ENCODE results near the gene STX10. TPM values are rescaled to one million over a fixed set of nuclear protein-coding genes. Genes with fewer than 3 reads are reported as not detected.
A peak's percentile ranks its signal among the peaks of the same experiment; 100 is the strongest.

STX10 gene
- total RNA-seq, 1 experiment from 2014 or later = 86.2 TPM

DNA sequence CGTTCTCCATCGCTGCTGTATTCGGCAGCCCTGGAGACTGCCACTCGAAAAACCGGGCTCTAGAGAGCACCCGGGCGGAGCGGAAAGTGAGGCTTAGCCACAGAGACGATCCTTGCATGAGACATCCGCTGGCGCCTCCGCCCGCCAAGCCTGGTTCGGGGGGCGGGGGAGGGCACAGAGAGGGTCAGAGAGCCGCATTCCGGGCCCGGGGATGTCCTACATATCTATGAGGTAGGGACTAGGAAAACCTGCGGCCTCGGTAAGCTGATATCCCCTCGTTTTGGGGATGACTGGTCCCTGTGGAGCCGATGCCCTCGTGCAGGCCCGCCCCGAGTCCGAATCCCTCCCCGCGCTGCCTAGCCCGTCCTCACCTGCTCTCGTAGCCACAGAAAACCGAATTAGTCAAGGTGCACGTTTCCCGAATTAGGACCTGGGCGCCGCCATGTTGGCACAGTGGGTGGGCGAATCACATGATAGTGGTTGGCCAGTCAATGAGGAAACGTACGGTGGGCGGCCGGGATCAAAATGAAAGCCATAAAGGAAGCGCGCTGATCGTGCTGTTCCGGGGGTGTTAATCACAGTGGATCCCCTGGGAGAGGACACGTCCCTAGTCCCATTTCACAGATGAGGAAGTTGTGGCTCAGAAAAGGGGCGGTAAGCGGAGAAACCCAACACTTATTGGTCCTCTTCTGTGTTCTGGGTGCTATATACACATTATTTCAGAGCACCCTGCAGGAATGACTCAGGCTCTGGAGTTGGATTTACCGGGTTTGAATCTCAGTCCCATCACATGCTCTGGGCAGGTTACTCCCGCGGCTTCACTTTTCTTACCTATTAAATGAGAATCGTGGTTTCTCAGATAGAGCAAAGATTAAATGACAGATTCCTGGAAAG, 33.6 kb downstream of the STX10 start, which contains the start of gene TRMT1:
Gene TRMT1 (minus strand): TSS at position 459 of the 894 bp plus-strand sequence. CDS start 341 bp downstream, at position 118.
- H3K4me3 ChIP-seq = peak within 1 kb of the TSS; percentile 86
- DNase-seq = peak; percentile 88 to 90
- BruUV-seq (replicated peaks) = TSS peak; percentile 43
- intact Hi-C loops (cut with micrococcal nuclease; ENCODE audit: unreplicated experiment) = loop anchor here (10.0 kb wide), 1 partner anchor 148 kb away; no protein-coding TSS in a partner anchor
- ChIA-PET CTCF (interaction anchor here (0.6 kb wide), 1 partner anchor 55 kb away, joined by 4 read pairs; no protein-coding TSS in a partner anchor), POLR2A (ENCODE audit: unreplicated experiment) (no interaction called here)
- H3K4me2 ChIP-seq = peak within 1 kb of the TSS; percentile 78
- H3K27ac ChIP-seq = peak within 1 kb of the TSS; percentile 77
- H3F3A ChIP-seq (ENCODE audit: insufficient read depth, low read depth) = peaks cover 23% of the 10 kb centered on the region; the same call in 1 of the 2 replicates
- peaks cover 27% of the 10 kb centered on the region for H4K20me1 ChIP-seq (ENCODE audit: insufficient read depth)
- no peaks in the 10 kb centered on the region for H3K9me2 ChIP-seq (ENCODE audit: insufficient read depth)
- no peaks in the 10 kb centered on the region for H3K27me3 ChIP-seq (ENCODE audit: insufficient read depth, low read depth)
- peaks cover 29% of the 10 kb centered on the region for H3K4me1 ChIP-seq (replicated peaks; ENCODE audit: insufficient read depth)
- peak within 1 kb of the TSS; percentile 76 for H2AFZ ChIP-seq
- H3K79me2 ChIP-seq (ENCODE audit: low read depth) = peaks cover 69% of the 10 kb centered on the region
- no peaks in the 10 kb centered on the region for H3K9me3 ChIP-seq (ENCODE audit: insufficient read depth, low read depth)
- no peak for TF ChIP-seq EZH2 (IDR thresholded peaks at IDR 0.05; ENCODE audit: low read depth)
- TF ChIP-seq, protein P1, sequence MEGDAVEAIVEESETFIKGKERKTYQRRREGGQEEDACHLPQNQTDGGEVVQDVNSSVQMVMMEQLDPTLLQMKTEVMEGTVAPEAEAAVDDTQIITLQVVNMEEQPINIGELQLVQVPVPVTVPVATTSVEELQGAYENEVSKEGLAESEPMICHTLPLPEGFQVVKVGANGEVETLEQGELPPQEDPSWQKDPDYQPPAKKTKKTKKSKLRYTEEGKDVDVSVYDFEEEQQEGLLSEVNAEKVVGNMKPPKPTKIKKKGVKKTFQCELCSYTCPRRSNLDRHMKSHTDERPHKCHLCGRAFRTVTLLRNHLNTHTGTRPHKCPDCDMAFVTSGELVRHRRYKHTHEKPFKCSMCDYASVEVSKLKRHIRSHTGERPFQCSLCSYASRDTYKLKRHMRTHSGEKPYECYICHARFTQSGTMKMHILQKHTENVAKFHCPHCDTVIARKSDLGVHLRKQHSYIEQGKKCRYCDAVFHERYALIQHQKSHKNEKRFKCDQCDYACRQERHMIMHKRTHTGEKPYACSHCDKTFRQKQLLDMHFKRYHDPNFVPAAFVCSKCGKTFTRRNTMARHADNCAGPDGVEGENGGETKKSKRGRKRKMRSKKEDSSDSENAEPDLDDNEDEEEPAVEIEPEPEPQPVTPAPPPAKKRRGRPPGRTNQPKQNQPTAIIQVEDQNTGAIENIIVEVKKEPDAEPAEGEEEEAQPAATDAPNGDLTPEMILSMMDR (conservative IDR thresholded peaks at IDR 0.05) = no peak
- peaks cover 24% of the 10 kb centered on the region; the same call in 1 of the 2 replicates for H3K36me3 ChIP-seq (ENCODE audit: low read depth)

DNA sequence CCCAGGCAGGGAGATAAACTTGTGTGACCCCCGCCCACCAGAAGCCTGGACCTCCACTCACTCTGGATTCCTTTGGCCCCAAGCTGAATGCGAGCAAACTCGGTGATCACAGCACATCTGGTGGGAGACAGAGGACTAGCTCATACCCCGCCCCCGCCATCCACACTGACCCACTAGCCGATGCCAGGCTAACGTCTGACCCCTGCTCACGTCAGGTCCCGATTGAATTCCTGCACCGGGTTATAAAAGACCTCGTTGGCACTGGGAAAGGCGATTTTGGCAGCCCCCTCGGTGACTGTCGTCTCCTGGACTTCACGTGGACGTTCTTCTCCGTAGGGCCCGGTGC, 34.3 kb downstream of the STX10 start:
- Histone ChIP-seq H3K9me3 (ENCODE audit: insufficient read depth, low read depth) (no peaks in the 10 kb centered on the region), H3K27me3 (ENCODE audit: insufficient read depth, low read depth) (no peaks in the 10 kb centered on the region), H3K27ac (peak overlapping the region; percentile 77), H2AFZ (peak overlapping the region; percentile 76), H3F3A (ENCODE audit: insufficient read depth, low read depth) (peaks cover 23% of the 10 kb centered on the region; the same call in 1 of the 2 replicates), H3K36me3 (ENCODE audit: low read depth) (peaks cover 24% of the 10 kb centered on the region; the same call in 1 of the 2 replicates), H3K9me2 (ENCODE audit: insufficient read depth) (no peaks in the 10 kb centered on the region), H3K4me3 (peak overlapping the region; percentile 86), H3K79me2 (ENCODE audit: low read depth) (peaks cover 63% of the 10 kb centered on the region), H3K4me1 (replicated peaks; ENCODE audit: insufficient read depth) (peaks cover 29% of the 10 kb centered on the region), H3K4me2 (peak overlapping the region; percentile 78), H4K20me1 (ENCODE audit: insufficient read depth) (peaks cover 20% of the 10 kb centered on the region)
- TF ChIP-seq, protein P1 (conservative IDR thresholded peaks at IDR 0.05) = no peak
- no peak for TF ChIP-seq EZH2 (IDR thresholded peaks at IDR 0.05; ENCODE audit: low read depth)
- no peak for DNase-seq
- CTCF ChIA-PET = interaction anchor here (0.6 kb wide), 1 partner anchor 55 kb away, joined by 4 read pairs; no protein-coding TSS in a partner anchor
- BruUV-seq (replicated peaks) = no TSS peak
- intact Hi-C loops (cut with micrococcal nuclease; ENCODE audit: unreplicated experiment) = loop anchor here (10.0 kb wide), 1 partner anchor 149 kb away; no protein-coding TSS in a partner anchor
- POLR2A ChIA-PET (ENCODE audit: unreplicated experiment) = no interaction called here

DNA sequence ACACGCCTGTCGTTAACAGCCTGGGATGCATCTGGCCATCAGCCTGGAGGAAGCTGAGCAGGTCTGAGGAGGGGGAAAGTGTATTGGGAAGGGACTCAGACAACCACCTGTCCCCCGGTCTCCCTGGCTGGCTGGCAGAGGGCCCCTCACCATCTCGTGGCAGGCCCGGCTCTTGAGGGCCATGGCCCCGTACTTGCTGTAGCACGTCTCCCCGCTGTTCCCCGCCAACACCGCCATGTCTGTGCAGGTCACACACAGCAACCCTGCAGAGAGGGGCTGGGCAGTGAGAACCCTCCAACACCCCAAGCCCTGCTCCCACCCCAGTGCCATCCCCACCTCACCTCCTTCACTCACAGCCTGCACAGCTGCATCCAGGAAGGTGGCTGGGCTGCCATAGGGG, 37.6 kb downstream of the STX10 start:
- H3K79me2 ChIP-seq (ENCODE audit: low read depth) = peaks cover 33% of the 10 kb centered on the region
- peaks cover 10% of the 10 kb centered on the region for H3K4me1 ChIP-seq (replicated peaks; ENCODE audit: insufficient read depth)
- ChIA-PET CTCF (no interaction called here), POLR2A (ENCODE audit: unreplicated experiment) (no interaction called here)
- H3K4me2 ChIP-seq = no peak overlapping the region
- H3K36me3 ChIP-seq (ENCODE audit: low read depth) = peaks cover 19% of the 10 kb centered on the region; the same call in 1 of the 2 replicates
- H3K9me3 ChIP-seq (ENCODE audit: insufficient read depth, low read depth) = no peaks in the 10 kb centered on the region
- H3K27ac ChIP-seq = no peak overlapping the region
- intact Hi-C loops (cut with micrococcal nuclease; ENCODE audit: unreplicated experiment) = loop anchor here (10.0 kb wide), 1 partner anchor 152 kb away; no protein-coding TSS in a partner anchor
- H3K9me2 ChIP-seq (ENCODE audit: insufficient read depth) = no peaks in the 10 kb centered on the region
- H3K4me3 ChIP-seq = no peak overlapping the region
- no peak for DNase-seq
- no peak for TF ChIP-seq EZH2 (IDR thresholded peaks at IDR 0.05; ENCODE audit: low read depth)
- TF ChIP-seq, protein P1 (conservative IDR thresholded peaks at IDR 0.05) = no peak
- no TSS peak for BruUV-seq (replicated peaks)
- H4K20me1 ChIP-seq (ENCODE audit: insufficient read depth) = 0 out of 2 replicates have a peak, but pooled peaks cover 4% of the 10 kb centered on the region
- H3F3A ChIP-seq (ENCODE audit: insufficient read depth, low read depth) = peaks cover 25% of the 10 kb centered on the region; the same call in 1 of the 2 replicates
- H2AFZ ChIP-seq = no peak overlapping the region
- no peaks in the 10 kb centered on the region for H3K27me3 ChIP-seq (ENCODE audit: insufficient read depth, low read depth)

Data from PC-9 (cell line).